ENCODE data around the gene BTBD6. TPM values are rescaled to one million over a fixed set of nuclear protein-coding genes. Genes with fewer than 3 reads are reported as not detected.

Gene BTBD6
- total RNA-seq, 1 experiment from 2014 or later = 7.8 TPM

DNA sequence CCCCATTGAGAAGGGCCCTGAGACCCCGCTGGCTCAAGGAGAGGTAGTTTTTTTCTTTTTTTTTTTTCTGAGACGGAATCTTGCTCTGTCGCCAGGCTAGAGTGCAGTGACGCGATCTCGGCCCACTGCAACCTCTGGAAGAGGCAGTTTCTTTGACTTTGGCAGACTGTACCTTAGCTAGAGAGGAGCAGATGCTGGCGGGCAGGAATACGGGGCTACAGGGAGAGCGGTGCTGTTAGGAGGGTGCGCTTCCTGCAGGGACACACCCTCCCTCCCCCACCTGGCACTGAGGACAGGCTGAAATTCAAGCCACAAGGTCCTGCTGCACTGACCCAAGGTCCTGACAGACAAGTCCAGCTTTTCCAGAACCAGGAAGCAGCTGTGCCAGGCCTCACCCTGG lies 35.0 kb upstream of the BTBD6 start:
- DNase-seq (ENCODE audit: low spot score) (no peak), ATAC-seq (no peak)
- no peak for TF ChIP-seq GTF2I (CRISPR knock-in tag; conservative IDR thresholded peaks at IDR 0.05)
- no peak for TF ChIP-seq E2F5 (CRISPR knock-in tag; IDR thresholded peaks at IDR 0.05)
- no peak for TF ChIP-seq NFATC4 (CRISPR knock-in tag; IDR thresholded peaks at IDR 0.05)
- no peak for TF ChIP-seq ELF4 (CRISPR knock-in tag; IDR thresholded peaks at IDR 0.05; ENCODE audit: low read depth)
- no peak for TF ChIP-seq SP1 (CRISPR knock-in tag; conservative IDR thresholded peaks at IDR 0.05)
- no peak for TF ChIP-seq ETV6 (CRISPR knock-in tag; IDR thresholded peaks at IDR 0.05)
- TF ChIP-seq HMGA2 (CRISPR knock-in tag; IDR thresholded peaks at IDR 0.05) = no peak
- TF ChIP-seq RELA (CRISPR knock-in tag; IDR thresholded peaks at IDR 0.05; ENCODE audit: borderline replicate concordance) = no peak
- TF ChIP-seq ZNF263 (CRISPR knock-in tag; IDR thresholded peaks at IDR 0.05; ENCODE audit: low read depth) = no peak
- no peak for TF ChIP-seq PRRX2 (CRISPR knock-in tag; IDR thresholded peaks at IDR 0.05)
- TF ChIP-seq, protein P1, sequence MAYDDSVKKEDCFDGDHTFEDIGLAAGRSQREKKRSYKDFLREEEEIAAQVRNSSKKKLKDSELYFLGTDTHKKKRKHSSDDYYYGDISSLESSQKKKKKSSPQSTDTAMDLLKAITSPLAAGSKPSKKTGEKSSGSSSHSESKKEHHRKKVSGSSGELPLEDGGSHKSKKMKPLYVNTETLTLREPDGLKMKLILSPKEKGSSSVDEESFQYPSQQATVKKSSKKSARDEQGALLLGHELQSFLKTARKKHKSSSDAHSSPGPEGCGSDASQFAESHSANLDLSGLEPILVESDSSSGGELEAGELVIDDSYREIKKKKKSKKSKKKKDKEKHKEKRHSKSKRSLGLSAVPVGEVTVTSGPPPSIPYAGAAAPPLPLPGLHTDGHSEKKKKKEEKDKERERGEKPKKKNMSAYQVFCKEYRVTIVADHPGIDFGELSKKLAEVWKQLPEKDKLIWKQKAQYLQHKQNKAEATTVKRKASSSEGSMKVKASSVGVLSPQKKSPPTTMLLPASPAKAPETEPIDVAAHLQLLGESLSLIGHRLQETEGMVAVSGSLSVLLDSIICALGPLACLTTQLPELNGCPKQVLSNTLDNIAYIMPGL (CRISPR knock-in tag; IDR thresholded peaks at IDR 0.05) = no peak
- TF ChIP-seq IRF2 (CRISPR knock-in tag; IDR thresholded peaks at IDR 0.05; ENCODE audit: borderline replicate concordance, low read depth) = no peak
- TF ChIP-seq ZNF121 (CRISPR knock-in tag; IDR thresholded peaks at IDR 0.05) = no peak
- no peak for TF ChIP-seq PREB (CRISPR knock-in tag; IDR thresholded peaks at IDR 0.05; ENCODE audit: borderline replicate concordance)
- no peak for TF ChIP-seq OVOL2 (CRISPR knock-in tag; IDR thresholded peaks at IDR 0.05; ENCODE audit: borderline replicate concordance)
- no peak for TF ChIP-seq SOX15 (CRISPR knock-in tag; IDR thresholded peaks at IDR 0.05)
- TF ChIP-seq NR3C1 (CRISPR knock-in tag; conservative IDR thresholded peaks at IDR 0.05; ENCODE audit: low read depth) = no peak
- no peak for TF ChIP-seq SMAD3 (CRISPR knock-in tag; IDR thresholded peaks at IDR 0.05; ENCODE audit: borderline replicate concordance)
- no peak for TF ChIP-seq E2F4 (CRISPR knock-in tag; IDR thresholded peaks at IDR 0.05; ENCODE audit: borderline replicate concordance, low read depth)
- no peak for TF ChIP-seq PRDM15 (CRISPR knock-in tag; IDR thresholded peaks at IDR 0.05)
- ChIA-PET POLR2A (interaction anchor here (1.5 kb wide), 1 partner anchor 10 kb away, joined by 4 read pairs; no protein-coding TSS in a partner anchor), CTCF (interaction anchor here (1.0 to 1.5 kb wide), 6 partner anchors 19 to 315 kb away, joined by 3 read pairs; no protein-coding TSS in a partner anchor)
- no peaks in the 10 kb centered on the region for H3K4me1 Mint-ChIP-seq
- H3K36me3 Mint-ChIP-seq = peaks cover 5% of the 10 kb centered on the region; the same call in 1 of the 2 replicates
- H3K9me3 Mint-ChIP-seq = peaks cover 9% of the 10 kb centered on the region
- no peak overlapping the region for H3K4me3 Mint-ChIP-seq
- H3K27ac Mint-ChIP-seq = peak overlapping the region; percentile 19; the same call in 1 of the 2 replicates
- no peaks in the 10 kb centered on the region for H3K27me3 Mint-ChIP-seq (ENCODE audit: low read depth)
